Embryonic facial prominence (tissue), 1 donor: Measurements from ENCODE around the gene MALT1.
"Not testable (repeated sequence)": the region's sequence is repeated elsewhere in the genome, so short reads cannot be mapped to it uniquely, and the experiment has no call there.

ENCODE experiments used
- DNase-seq: peaks from one replicate; pipeline ENCODE4 v3.0.0-alpha.2; 2016; ENCODE audit errors: extremely low spot score

MALT1 gene

GRCh38 chr18:58653144-58653722 is 18.0 kb upstream of the MALT1 start:
- not testable (repeated sequence) for DNase-seq

GRCh38 chr18:58653814-58654509 is 17.3 kb upstream of the MALT1 start:
- DNase-seq = no peak

GRCh38 chr18:58654896-58655614 is 16.2 kb upstream of the MALT1 start:
- DNase-seq = no peak

GRCh38 chr18:58657081-58657480 is 14.2 kb upstream of the MALT1 start:
- no peak for DNase-seq

- DNase-seq = no peak
Observed at GRCh38 chr18:58657494-58657893, 13.8 kb upstream of the MALT1 start.

- no peak for DNase-seq
Observed at GRCh38 chr18:58659691-58660090, 11.6 kb upstream of the MALT1 start.

- DNase-seq = no peak
Observed at GRCh38 chr18:58660915-58661314, 10.3 kb upstream of the MALT1 start.

- no peak for DNase-seq
Observed at GRCh38 chr18:58661423-58661822, 9.8 kb upstream of the MALT1 start.

- DNase-seq = no peak
Observed at GRCh38 chr18:58662118-58662517, 9.1 kb upstream of the MALT1 start.

- no peak for DNase-seq
Observed at GRCh38 chr18:58666176-58666575, 5.1 kb upstream of the MALT1 start.

GRCh38 chr18:58668211-58668610 is 3.1 kb upstream of the MALT1 start:
- DNase-seq = no peak

- DNase-seq = no peak
Observed at GRCh38 chr18:58668897-58669296, 2.4 kb upstream of the MALT1 start.

- DNase-seq = no peak
Observed at GRCh38 chr18:58669731-58670378, 1.4 kb upstream of the MALT1 start.

GRCh38 chr18:58670404-58671110 is 708 bp upstream of the MALT1 start:
- DNase-seq = no peak

- no peak for DNase-seq
Observed at GRCh38 chr18:58671632-58672564, 633 bp downstream of the MALT1 start.

GRCh38 chr18:58674159-58674558 is 2.9 kb downstream of the MALT1 start:
- DNase-seq = no peak

- DNase-seq = no peak
Observed at GRCh38 chr18:58674863-58675472, 3.7 kb downstream of the MALT1 start.

- DNase-seq = no peak
Observed at GRCh38 chr18:58676270-58676669, 5.0 kb downstream of the MALT1 start.

GRCh38 chr18:58682429-58683069 is 11.3 kb downstream of the MALT1 start:
- no peak for DNase-seq

- DNase-seq = no peak
Observed at GRCh38 chr18:58687871-58688308, 16.6 kb downstream of the MALT1 start.
